Adrenal gland (tissue), 5 donors: ENCODE results near the gene SLC22A12.
"Not testable (repeated sequence)": the region's sequence is repeated elsewhere in the genome, so short reads cannot be mapped to it uniquely, and the experiment has no call there.

Source experiments
- CTCF ChIP-seq, 6 experiments: fragments of 450-650 bp in 4 of 6; fragments of 200-600 bp in 2 of 6; sonication (generic) in 1 of 6; IDR thresholded peaks; 1 replicate in 5 of 6; 2 replicates in 1 of 6; pipeline versions ENCODE4 v1.5.1 to v1.8.0; 2016 to 2021; ENCODE audit warnings: antibody characterized with exemption in 6 of 6, mild to moderate bottlenecking in 2 of 6, moderate library complexity in 1 of 6
- POLR2A ChIP-seq, 2 donors: fragments of 450-650 bp; IDR thresholded peaks; one replicate each; pipeline ENCODE4 v1.6.1; 2017; ENCODE audit warnings: antibody characterized with exemption in 2 of 2, mild to moderate bottlenecking in 2 of 2, moderate library complexity in 1 of 2
- donor health status: DM: no; HTN: no; CAD: no.

GRCh38 chr11:64595922-64596321 lies 4.9 kb downstream of the SLC22A12 start:
- TF ChIP-seq CTCF, POLR2A (IDR thresholded peaks at IDR 0.05): not testable (repeated sequence)
